ENCODE results near the gene UTS2B.
A peak's percentile ranks its signal among the peaks of the same experiment; 100 is the strongest.

The UTS2B gene

GRCh38 chr3:191353022-191353777, 22.9 kb upstream of the UTS2B start:
- no peak for DNase-seq (ENCODE audit: insufficient read length, low spot score)
- FAIRE-seq: peak; percentile 84

GRCh38 chr3:191352014-191352413, 21.7 kb upstream of the UTS2B start:
- FAIRE-seq: no peak

GRCh38 chr3:191350396-191351090, 20.2 kb upstream of the UTS2B start:
- FAIRE-seq: peak; percentile 26

More at GRCh38 chr3:191352014-191352413, 21.7 kb upstream of the UTS2B start:
- no peak for DNase-seq (ENCODE audit: insufficient read length, low spot score)

GRCh38 chr3:191348098-191348497, 17.8 kb upstream of the UTS2B start:
- FAIRE-seq (no peak), DNase-seq (ENCODE audit: insufficient read length, low spot score) (no peak)

More at GRCh38 chr3:191350396-191351090, 20.2 kb upstream of the UTS2B start:
- no peak for DNase-seq (ENCODE audit: insufficient read length, low spot score)

GRCh38 chr3:191347228-191347627, 16.9 kb upstream of the UTS2B start:
- no peak for FAIRE-seq
- DNase-seq (ENCODE audit: insufficient read length, low spot score): no peak

GRCh38 chr3:191345334-191345733, 15.0 kb upstream of the UTS2B start:
- no peak for DNase-seq (ENCODE audit: insufficient read length, low spot score)
- FAIRE-seq: no peak

GRCh38 chr3:191343913-191344312, 13.6 kb upstream of the UTS2B start:
- FAIRE-seq (peak; percentile 85), DNase-seq (ENCODE audit: insufficient read length, low spot score) (no peak)

GRCh38 chr3:191343115-191343514, 12.8 kb upstream of the UTS2B start:
- DNase-seq (ENCODE audit: insufficient read length, low spot score): no peak
- FAIRE-seq: no peak

DNA sequence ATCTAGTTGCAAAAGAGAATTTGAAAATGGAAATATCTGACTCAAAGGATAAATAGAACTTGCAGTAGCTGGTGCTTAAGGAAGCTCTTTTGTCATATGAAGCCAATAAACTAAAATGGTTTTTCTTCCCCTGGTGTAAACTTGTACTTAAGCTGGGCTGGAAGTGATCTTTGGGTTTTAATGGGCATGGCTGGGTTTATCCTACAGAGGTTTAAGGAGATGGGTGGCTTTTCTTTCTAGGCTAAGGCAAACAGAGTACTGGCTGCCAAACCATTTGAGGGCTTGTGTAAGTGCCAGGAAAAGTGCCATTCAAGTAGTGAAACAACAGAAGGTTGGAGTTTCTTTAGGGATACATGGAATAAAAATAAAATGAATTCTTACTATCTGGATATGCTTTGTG, 12.1 kb upstream of the UTS2B start:
- no peak for DNase-seq (ENCODE audit: insufficient read length, low spot score)
- FAIRE-seq: peak; percentile 74

DNA sequence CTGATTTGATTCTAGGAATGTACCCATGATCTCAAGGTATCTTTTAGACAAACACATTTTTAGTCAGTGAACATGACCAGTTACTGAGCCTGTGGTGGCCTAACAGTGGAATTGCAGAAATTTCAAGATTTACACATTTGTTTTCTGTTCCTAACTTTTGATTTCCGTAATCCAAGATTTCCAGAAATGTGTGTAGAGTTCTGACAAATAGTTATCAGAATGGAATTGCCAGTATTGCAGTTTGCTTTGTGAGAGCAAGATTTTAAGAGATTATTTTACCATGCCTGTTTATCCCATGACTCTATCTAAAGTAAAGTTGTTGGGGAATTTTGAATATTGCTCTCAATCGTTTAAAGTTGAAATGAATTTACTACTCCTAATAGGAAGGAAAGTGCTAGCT, 11.7 kb upstream of the UTS2B start:
- no peak for FAIRE-seq
- no peak for DNase-seq (ENCODE audit: insufficient read length, low spot score)

GRCh38 chr3:191340966-191341365, 10.6 kb upstream of the UTS2B start:
- DNase-seq (ENCODE audit: insufficient read length, low spot score) (no peak), FAIRE-seq (no peak)

- DNase-seq (ENCODE audit: insufficient read length, low spot score): no peak
- no peak for FAIRE-seq
Observed at GRCh38 chr3:191340351-191340750, 10.0 kb upstream of the UTS2B start.

DNA sequence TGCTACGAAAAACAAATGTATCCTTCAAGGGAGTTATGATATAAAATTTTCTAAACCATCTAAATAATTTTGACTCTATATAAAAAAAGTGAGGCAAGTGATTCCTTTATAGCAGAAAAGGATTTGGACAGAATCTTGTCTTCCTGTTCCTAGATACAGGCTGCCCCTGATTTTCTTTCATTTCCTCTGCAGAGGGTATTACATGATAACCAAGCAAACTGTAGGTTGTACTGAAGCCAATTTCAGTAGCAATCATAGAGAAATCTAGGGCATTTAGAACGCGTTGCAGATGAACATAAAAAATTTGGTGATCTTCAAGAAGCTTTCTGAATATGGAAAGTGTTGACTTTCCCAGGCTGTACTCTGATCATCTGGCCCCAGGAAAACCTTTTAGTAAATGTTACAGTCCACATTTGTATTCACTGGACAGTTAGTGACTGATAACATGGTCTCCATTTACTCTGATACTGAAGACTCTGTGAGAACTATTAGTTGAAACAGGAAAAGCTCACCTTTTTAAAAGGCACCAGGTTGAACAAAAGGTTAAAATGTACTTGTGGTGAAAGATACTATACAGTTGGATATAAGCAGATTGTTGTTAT, 9.1 kb upstream of the UTS2B start:
- peak; percentile 83 for FAIRE-seq
- no peak for DNase-seq (ENCODE audit: insufficient read length, low spot score)

DNA sequence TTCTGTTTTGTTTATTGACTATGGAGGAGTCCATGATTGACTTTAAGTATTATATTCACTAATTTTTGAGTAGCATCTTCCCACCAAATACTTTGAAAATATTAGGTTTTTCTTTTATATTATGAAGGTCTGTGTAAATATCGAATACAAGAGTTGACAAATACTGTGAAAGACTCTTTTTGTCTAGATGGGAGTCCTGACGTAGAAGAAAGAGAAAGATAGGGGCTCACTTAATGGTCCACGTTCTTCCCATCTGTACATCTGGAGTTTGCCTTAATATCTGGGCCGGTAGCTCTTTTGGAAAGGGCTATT, 7.8 kb upstream of the UTS2B start:
- FAIRE-seq (no peak), DNase-seq (ENCODE audit: insufficient read length, low spot score) (no peak)

GRCh38 chr3:191336833-191337232, 6.5 kb upstream of the UTS2B start:
- peak; percentile 75 for FAIRE-seq

GRCh38 chr3:191334346-191334893, 4.1 kb upstream of the UTS2B start:
- DNase-seq (ENCODE audit: insufficient read length, low spot score) (no peak), FAIRE-seq (peak; percentile 78)

More at GRCh38 chr3:191336833-191337232, 6.5 kb upstream of the UTS2B start:
- DNase-seq (ENCODE audit: insufficient read length, low spot score): no peak

- FAIRE-seq (peak; percentile 51), DNase-seq (ENCODE audit: insufficient read length, low spot score) (no peak)
Observed at GRCh38 chr3:191333298-191333880, 3.1 kb upstream of the UTS2B start.

DNA sequence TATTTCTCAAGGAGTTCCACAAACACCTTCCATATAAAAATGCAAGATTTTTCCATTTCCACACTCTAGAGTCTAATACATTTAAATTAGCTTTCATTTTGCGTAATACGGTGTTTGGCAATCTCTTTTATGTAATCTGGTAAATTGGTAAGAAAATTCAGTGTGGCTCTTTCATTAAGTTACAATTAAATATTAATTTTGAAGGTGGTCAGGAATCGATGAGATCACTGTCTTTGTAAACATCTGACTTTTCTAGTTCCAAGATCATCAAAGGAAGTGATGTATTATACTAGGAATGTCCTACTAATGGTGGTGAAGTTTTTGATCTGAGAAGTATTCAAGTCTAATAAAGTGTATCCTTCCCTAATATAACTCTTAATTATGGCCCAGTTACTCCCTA, 1.1 kb upstream of the UTS2B start:
- DNase-seq (ENCODE audit: insufficient read length, low spot score) (no peak), FAIRE-seq (peak; percentile 62)

- FAIRE-seq (no peak), DNase-seq (ENCODE audit: insufficient read length, low spot score) (no peak)
Observed at GRCh38 chr3:191330530-191331048, 263 bp upstream of the UTS2B start.

- FAIRE-seq (peak; percentile 91), DNase-seq (ENCODE audit: insufficient read length, low spot score) (peak; percentile 67)
Observed at GRCh38 chr3:191328962-191329653, 1.2 kb downstream of the UTS2B start, which contains the start of gene CCDC50. Gene CCDC50 (plus strand): TSS chr3:191329394. CDS start chr3:191329675, 281 bp downstream.
